ENCODE data around the gene TGFA.

Gene TGFA

GRCh38 chr2:70518557-70518956, 35.1 kb downstream of the TGFA start:
- DNase-seq (ENCODE audit: low read depth), result no peak
- TF ChIP-seq CTCF (conservative IDR thresholded peaks at IDR 0.05; ENCODE audit: low read depth, low read length), result no peak
- no peak overlapping the region for H3K4me3 ChIP-seq (ENCODE audit: low read length)

GRCh38 chr2:70517804-70518203, 35.8 kb downstream of the TGFA start:
- no peak overlapping the region for H3K4me3 ChIP-seq (ENCODE audit: low read length)
- TF ChIP-seq CTCF (conservative IDR thresholded peaks at IDR 0.05; ENCODE audit: low read depth, low read length), result no peak

GRCh38 chr2:70516596-70516995, 37.0 kb downstream of the TGFA start:
- no peak for DNase-seq (ENCODE audit: low read depth)
- no peak overlapping the region for H3K4me3 ChIP-seq (ENCODE audit: low read length)
- no peak for TF ChIP-seq CTCF (conservative IDR thresholded peaks at IDR 0.05; ENCODE audit: low read depth, low read length)

More at GRCh38 chr2:70517804-70518203, 35.8 kb downstream of the TGFA start:
- DNase-seq (ENCODE audit: low read depth), result no peak

DNA sequence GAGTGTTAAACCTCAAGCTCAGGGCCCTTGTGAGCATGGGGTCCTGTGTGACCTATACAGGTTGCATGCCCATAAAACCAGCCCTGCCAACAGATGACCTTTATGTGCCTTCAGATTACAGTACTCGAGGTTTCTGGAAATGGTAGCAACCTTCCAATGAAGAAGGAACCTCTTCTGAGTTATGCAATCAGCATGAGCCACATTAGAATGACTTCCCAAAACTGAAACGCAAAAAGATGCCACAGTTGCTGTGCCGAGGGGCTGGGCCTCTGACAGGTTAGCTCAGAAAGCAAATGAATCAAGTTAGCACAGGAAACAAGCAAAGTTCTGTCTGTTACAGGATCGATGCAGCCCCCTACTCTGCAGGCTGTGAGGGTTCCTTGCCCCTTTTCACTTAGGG, 37.7 kb downstream of the TGFA start:
- DNase-seq (ENCODE audit: low read depth), result no peak
- no peak for TF ChIP-seq CTCF (conservative IDR thresholded peaks at IDR 0.05; ENCODE audit: low read depth, low read length)
- no peak overlapping the region for H3K4me3 ChIP-seq (ENCODE audit: low read length)

DNA sequence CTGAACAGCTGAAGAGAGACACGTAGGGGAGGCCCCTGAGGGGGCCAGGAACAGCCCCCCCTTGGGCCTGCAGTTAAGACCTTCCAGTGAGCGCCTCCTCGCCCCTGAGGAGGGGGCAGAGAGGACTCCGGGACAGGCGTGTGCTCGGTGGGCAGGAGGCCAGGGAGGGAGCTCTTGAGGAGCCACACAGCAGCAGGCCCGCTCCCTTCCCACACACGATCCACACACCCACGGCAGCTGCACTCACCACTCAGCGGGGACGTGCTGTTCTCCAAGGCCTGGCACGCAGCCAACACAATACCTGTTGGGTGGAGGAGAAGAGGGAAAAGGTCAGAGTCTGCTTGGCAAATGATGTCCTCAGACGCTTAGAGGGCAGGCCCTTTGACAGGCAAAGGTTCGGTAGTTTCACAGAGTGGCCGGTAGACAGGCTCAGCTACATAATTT, 39.0 kb downstream of the TGFA start:
- no peak for TF ChIP-seq CTCF (conservative IDR thresholded peaks at IDR 0.05; ENCODE audit: low read depth, low read length)
- no peak overlapping the region for H3K4me3 ChIP-seq (ENCODE audit: low read length)
- DNase-seq (ENCODE audit: low read depth), result no peak

DNA sequence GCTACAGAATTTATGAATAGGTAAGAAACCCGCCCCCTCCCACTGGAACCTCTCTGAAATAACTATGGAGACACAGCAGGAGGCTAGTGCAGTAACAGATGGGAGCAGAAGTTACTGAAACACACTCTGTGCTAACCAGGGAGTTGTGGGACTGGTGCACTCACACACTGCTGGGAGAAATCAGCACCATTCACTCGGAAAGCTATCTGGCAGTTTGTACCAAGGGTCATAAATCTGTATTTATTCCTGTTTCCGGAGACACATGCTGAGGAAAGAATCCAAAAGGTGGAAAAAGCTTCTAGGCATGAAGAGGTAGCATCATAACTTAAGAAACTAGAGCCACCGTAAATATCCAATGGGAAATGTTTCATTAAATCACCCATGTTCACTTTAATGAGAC, 39.9 kb downstream of the TGFA start:
- DNase-seq (ENCODE audit: low read depth), result no peak
- no peak for TF ChIP-seq CTCF (conservative IDR thresholded peaks at IDR 0.05; ENCODE audit: low read depth, low read length)
- H3K4me3 ChIP-seq (ENCODE audit: low read length), result no peak overlapping the region

DNA sequence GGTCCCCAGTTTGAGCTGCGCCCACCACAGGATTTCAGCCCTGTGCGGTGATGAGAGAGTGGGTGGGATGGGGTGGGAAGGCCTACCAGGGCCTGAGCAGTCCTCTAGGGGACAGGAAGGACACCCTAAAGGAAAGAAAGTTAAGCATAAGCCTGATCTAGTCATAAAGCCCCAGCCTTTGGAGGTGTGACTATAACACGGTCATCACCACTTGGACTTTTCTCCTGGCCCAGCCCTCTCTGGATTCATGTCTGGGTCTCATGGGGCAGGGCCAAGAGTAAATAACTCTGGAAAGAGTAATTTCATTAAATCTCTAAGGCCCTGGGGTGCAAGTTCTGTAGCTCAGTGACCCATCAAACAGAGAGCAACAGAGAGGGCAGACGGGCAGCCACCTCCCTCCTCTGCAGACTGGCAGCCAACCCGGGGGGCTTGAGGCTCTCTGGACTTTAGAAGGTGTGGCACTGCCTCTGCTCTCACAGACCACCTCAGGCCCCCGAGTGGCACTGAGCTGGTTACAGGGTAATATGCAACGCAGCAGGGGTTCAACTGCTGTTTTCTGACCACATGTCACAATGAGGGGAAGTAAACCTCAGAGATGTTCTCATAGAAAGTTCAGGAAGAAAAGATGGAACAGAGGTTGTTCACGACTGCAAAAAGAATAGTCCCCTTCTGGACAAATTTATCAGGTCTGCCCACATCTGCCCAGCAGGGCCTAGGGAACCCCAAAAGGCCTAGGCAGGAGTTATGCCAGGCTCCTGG, 41.5 kb downstream of the TGFA start:
- no peak for DNase-seq (ENCODE audit: low read depth)
- no peak overlapping the region for H3K4me3 ChIP-seq (ENCODE audit: low read length)
- no peak for TF ChIP-seq CTCF (conservative IDR thresholded peaks at IDR 0.05; ENCODE audit: low read depth, low read length)

Data from retinal pigment epithelial cell (primary cell).